HG03108 (cell line): ENCODE measurements around the gene RIMS1.
"Not testable (repeated sequence)": the region's sequence is repeated elsewhere in the genome, so short reads cannot be mapped to it uniquely, and the experiment has no call there.

Source experiments
- ATAC-seq: cut with Tn5 transposase; IDR thresholded peaks from one replicate; pipeline ENCODE4 v1.9.1; 2021; ENCODE audit warnings: moderate library complexity; ENCODE audit not compliant: unreplicated experiment

RIMS1 gene

DNA sequence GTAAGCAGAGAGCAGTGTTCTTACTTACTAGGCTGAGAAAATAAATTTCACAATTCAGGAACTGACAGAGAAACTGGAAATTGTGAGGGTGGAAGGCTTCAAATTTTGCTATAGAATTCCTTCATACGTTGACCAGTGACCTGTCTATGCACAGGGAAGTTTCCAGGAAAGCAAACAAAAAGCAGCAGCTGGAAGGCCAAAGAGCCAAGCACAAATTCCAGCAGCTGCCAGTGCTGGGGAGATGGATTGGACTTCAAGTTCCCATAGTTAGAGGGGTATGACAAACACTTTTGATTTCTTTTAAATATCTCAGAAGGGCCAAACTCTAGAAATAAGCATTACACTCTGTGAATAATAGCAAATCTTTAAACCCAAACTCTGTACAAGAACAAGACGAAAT, 436.4 kb downstream of the RIMS1 start:
- ATAC-seq, result no peak

DNA sequence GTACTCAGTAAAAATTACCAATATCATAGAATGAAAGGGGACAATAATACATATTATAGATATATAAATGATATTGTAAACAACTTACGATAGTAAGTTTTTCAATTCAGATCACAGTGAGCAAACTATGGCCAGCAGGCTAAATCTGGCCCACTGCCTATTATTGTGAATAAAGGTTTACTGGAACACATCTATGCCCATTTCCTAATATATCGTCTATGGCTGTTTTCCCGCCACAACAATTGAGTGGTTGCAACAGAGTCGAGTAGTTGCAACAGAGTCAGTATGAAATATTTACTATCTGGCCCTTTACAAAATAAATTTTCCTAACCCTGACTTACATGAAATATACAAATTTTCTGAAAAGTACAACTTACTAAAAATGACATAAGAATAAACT, 438.2 kb downstream of the RIMS1 start:
- no peak for ATAC-seq

DNA sequence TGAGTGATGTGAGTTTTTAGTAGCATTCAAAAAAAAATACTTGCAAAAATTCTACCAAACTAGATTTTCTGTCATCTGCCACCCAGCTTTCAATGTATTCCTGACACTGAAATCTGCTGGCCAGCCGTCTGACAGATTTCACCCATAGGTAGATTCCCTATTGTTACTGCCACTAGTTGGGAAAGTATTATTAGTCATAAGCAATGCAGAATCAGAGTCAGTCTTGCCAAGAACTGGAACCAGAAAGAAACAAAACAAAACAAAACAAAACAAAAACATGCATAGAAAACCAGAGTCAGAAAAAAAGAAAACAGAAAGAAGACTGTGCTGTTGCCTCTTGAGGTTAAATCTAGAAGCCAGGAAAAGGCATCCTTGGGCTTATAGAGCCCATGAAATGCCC, 442.4 kb downstream of the RIMS1 start:
- ATAC-seq, result no peak

DNA sequence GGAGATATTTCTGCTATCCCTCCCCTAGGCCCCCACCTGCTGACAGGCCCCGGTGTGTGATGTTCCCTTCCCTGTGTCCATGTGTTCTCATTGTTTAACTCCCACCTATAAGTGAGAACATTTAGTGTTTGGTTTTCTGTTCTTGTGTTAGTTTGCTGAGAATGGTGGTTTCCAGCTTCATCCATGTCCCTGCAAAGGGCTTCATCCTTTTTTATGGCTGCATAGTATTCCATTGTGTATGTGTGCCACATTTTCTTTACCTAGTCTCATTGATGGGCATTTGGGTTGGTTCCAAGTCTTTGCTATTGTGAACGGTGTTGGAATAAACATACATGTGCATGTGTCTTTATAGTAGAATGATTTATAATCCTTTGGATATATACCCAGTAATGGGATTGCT, 448.9 kb downstream of the RIMS1 start:
- ATAC-seq, result not testable (repeated sequence)

DNA sequence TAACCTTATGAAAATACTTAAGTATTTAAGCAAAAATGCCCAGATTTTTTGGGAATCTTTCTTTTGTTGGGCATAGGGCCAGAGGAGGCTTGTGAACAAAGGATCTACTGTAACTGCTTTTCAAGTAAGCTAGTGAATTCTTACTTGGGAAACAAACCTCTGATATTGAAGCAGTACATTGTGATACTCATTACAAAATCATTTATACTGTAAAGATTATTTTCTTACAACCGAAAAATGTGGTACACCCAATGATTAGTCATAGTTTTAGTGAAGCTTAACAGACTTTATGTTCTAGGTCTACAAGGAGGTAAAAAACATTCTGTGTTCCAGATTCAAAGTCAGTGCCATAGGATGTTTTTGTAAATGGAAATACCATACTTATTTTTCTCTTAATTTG, 462.6 kb downstream of the RIMS1 start:
- ATAC-seq, result no peak

DNA sequence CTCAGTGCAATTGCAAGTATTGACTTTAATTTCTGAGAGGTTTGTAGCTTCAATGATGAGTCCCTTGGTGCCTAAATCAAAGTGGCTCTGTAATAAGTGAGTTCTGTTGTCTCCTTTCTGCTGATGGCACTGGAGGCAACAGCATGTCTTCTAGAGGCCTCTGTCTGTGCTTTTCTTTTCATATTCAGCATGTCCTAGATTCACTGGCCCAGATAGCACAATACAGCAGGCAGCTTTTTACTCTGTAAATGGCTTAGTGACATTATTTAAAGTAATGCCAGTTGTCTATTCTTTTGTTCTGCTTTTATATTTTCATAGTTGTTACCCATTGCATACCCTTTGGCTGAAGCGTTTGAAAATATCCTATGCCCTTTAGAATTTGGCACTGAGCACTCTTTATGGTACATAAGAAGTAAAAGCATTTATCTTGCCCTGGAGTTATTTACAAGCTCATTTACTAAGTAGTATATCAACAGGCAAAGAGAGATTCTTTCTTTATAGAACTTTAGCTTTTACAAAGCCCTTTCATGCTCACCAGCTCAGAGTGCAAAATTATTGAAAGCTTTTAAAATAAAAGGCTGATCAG, 464.0 kb downstream of the RIMS1 start:
- no peak for ATAC-seq

DNA sequence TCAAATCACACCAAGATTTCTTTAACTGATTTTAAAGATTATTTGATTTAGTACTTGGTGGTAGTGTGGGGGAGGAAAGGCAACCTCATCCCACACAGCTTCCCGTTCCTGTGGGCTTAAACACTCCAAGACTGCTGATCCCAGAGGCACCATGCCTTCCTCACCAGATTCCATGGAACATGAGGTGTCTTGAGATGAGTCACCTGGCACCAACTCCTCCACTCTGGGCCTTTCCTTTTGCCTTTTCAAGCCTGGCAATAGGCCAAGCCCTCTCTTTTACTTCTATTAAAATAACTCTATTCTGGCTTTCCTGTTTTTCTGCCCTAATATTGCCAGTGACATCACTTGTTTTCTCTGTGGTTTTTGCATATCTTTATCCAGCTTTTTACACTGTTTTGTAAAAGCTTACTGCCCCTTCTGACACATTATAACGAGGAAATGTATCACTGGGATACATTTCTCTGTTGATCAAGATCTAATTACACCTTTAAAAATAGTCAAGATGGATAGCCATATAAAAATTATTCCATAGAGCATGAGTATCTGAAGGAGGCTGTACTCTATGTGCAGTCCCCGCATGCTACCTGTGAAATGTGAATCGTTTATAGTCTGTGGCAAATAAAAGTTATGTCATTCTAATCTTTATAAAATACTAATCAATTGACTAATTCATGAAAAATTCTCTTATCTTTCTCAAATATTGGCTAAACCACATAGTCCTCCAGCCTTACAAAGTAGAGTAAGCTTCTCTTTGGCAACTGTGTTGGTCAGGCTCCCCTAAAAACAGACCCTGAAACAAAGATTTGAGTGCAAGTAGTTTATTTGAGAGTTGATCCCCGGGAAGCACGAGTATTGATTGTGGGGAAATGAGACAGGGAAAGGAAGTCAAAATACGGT, 477.7 kb downstream of the RIMS1 start:
- no peak for ATAC-seq

DNA sequence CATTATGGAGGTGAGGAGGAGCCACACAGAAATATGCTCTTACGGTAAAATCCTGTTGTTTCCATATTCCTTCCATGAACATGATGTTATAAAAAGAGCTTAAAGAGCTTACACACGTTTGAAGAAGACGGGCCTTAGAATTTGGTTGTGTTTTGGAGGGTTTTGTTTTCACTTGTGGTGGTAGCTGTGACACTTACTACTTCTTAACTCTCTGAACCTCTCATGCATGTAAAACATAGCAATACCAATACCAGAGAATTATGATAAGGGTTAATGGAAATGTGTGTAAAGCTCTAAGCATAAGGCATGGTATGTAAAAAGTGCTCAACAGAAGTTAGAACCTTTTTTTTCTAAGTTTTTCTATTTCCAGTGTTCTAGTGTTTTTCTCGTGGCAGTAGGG, 479.4 kb downstream of the RIMS1 start:
- no peak for ATAC-seq

DNA sequence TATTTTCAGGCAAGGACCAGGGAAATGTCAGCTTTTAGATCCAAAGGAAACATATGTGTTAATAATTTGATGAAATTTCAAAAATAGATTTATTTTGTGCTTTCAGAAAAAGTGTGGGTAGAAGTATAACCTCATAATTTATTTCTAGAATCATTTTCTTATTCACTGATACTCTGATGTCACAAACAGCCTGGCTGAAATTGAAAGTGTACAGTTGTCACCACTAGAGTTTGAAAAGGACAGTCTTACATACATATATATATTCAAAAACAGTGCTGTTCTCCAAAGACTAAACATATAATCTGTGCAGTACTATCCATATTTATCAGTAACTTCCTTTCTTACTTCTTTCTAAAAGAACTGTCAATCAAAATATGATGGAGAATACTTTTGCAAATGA, 481.1 kb downstream of the RIMS1 start:
- no peak for ATAC-seq

DNA sequence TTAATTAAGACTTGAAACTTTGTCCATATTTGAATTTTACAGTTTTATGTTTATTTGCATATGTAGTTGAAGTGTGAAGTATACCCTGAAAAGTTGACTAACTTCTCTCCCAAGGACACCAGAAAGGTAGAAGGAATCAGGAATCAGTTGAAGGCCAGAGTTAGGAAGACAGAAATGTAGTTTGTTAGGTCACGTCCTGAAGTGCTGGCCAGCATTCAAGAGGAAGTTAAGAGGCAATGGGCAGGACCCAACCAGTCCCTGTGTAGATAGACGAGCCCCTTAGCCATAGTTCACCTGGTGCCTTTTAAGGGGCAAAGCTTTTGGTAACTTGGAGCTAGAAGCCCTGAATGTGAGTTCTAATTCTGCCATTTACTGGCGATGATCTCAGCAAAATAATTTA, 485.1 kb downstream of the RIMS1 start:
- no peak for ATAC-seq

DNA sequence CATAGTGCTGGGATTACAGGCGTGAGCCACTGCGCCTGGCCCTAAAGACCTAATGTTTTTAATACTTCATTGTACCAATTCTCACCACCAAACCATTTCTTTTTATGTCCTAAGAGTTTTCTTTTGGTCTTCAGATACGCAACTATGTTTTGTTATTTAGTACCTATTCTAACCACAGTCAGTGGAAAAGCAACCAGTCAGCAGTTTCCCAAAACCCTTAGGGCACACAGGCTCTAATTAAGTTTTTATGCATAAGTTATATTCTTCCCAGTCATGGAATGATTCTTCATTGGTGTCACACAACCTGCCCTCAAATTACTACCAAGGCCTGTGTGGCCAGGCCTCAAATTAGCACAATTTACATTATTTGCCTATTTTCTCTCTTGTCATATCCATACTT, 487.8 kb downstream of the RIMS1 start:
- no peak for ATAC-seq

DNA sequence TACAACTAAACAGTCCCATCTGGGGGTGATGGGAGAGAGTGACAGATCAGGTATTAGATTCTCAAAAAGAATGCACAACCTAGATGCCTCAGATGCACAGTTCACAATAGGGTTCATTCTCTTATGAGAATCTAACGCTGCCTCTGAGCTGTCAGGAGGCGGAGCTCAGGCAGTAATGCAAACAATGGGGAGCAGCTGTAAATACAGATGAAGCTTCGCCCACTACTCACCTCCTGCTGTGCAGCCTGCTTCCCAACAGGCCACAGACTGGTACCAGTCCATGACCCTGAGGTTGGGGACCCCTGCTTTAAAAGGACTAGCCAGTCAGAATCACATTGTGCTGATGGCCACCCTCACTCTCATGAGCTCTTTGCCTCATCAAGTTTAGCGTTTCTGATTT, 488.5 kb downstream of the RIMS1 start:
- ATAC-seq, result no peak

DNA sequence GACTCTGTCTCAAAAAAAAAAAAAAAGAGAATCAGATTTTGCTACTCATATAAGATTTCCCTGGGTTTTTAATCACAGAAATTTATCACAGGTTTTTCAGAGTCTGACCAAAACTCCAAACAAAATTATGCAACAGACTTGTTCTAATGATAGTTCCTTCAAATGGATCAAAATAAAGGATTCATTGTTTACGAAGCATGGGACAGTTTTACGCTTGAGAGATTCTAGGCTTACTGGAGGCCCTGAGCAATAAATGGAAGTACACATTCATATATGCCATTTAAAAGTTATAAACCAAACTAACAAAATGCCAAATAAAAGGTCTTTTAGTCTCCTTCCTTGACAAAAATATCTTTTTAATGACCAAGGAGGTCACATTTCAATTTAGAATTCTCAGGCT, 490.4 kb downstream of the RIMS1 start:
- no peak for ATAC-seq

DNA sequence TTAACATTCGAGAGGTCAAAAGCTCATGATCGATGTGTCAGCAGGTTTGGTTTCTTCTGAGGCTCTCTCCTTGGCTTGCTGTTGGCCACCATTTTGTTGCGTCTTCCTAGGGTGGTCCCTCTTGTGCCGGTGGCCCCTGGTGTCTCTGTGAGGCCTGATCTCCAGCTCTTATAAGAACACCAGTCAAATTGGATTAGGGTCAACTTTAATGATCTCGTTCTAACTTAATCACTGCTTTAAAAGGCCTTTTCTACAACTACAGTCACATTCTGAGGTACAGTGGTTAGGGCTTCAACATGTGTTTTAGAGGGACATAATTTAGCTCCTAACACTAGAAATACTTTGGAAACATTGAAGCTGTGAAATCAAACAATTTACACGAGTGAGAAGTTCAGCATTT, 494.7 kb downstream of the RIMS1 start:
- ATAC-seq, result no peak

DNA sequence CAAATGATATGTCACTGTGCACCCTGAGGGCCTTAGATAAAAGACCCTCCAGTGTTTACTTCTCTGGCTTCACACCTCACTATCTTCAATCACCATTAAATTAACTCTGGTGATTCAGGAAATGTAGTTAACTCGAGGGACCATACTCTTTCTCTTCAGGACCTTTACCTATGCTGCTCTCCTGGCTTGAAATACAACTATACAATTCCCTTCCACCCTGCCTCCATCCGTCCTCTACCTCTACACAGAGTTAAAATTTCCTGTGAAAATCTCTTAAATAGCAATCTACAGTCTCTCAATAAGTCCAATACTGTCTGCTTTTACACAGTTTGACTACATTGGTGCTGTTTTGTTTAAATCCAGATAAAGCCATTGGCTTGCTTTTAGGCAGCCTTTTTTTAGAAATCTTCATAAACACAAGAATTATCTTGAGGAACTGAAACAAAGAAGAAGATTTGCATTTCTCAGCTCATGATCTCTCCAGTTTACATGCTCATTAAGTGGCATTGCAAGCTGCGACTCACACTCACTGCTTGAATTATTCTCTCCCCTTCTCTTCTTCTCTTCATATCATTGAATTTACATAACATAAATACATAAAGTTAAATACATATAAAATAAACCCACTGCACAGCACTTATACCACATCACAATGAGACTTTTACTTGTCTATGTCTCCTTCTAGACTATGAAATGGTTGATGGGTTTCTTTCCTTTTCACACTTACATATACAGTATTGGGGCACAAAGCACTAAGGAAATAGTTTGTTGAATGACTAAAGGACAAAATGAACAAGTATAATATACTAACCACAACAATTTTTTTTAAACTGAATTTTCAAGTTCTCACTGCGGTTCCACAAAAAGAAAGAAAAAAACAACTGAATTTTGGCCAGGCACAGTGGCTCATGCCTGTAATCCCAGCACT, 496.5 kb downstream of the RIMS1 start:
- ATAC-seq, result peak; percentile 96

DNA sequence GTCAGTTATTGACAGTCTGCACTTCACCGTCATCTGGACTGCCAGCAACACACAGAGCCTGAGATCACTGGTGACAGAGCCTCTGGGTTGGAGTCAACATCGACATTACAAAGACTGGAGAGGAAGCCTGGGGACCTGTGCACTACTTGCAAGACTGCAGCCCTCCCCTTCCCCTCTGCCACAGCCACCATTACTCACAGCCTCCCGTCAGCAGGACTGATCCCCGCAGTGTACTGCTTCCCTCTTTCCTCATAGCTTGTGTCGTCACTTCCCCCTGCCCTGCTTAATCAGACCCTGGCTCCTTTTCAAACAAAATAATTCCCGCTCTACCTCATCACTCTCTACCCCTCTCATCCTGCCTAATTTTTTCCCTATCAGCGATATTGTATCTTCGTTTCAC, 500.0 kb downstream of the RIMS1 start:
- no peak for ATAC-seq

DNA sequence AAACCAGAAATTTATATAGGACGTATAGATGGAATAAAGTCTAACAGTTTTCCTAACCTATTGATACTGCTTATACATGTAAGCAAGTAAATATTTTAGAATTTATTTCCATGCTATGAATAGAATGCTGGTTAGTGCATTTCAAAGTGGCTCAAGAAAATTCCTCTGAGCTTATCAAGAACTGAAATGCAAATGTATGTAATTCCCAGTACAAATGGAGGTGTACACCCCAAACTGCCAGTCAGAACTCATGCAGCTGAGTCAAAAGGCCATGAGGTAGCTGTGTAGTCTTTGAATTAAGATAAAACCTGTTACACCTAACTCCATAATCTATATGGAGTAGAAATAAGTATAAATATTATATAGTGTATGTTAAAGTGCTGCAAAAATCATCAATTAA, 503.3 kb downstream of the RIMS1 start:
- ATAC-seq, result no peak

DNA sequence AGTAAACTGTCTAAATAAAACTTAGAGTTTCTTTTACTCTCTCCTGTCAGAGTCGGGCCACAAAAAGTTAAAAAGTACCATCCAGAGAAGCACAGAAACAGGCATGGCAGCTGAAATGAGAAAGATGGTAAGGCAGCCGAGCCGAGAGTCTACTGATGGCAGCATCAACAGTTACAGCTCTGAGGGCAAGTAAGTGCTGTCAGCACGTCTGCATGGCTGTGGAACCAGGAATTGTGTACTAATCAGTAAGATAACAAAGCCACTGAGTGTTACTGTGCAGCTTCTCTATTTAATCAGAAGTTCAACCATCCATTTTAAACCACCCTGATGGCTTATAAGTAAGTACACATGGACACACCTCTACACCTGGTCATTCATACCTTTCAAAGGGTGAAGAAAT, 504.2 kb downstream of the RIMS1 start:
- ATAC-seq, result no peak

DNA sequence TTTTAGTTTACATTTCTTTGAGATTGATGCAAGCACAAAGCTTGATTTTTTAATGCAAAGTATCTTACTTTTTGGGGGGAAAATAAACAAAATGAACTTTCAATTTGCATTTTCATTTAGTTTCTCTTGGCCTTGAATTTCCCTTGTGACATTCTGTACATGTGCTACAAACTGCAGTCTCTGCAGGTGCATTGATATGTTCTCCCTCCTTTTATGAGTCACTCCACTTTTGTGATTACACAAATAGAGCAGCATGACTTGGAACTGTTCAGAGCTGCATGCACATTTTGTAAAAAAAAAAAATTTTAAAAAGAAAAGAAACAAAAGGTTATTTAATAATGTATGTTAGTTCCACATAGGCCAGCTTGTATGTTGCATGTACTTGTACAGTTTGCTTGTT, 515.5 kb downstream of the RIMS1 start:
- ATAC-seq, result no peak

DNA sequence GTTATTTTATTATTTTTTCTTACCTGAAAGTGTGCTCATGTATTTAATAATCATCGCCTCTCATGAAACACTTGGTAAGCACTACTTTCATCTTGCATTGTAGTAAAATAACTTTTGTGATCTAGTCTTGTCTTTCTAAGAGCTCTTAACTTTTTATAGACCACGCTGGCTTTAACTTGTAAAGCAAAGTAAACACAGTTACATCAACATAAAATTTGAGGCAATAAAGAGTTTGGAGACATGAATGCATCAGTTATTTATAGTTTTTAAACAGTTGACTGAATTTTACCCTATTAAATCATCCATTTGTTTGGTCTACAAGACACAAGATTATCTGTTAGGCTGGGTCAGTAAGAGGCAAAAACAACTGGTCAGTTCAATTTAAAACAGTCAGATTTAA, 517.1 kb downstream of the RIMS1 start:
- no peak for ATAC-seq

DNA sequence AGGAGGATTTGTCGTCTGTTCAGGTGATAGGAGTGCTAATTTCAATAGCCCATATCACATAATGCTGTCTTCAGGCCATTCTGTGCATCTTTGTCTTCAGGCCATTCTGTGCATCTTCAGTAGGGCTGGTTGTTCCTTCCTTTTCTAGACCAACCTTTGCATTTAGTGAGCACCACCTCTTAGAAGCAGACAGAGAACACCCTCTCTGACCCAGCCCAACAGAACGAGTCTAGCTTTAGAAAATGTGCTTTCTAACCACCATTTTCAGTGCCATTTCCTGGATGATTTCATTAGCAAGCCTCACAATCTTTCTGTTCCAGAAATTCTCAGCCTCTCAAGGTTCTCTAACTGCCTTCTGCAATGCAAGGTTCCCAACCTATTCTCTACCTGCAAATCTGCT, 520.2 kb downstream of the RIMS1 start:
- ATAC-seq, result peak; percentile 64

DNA sequence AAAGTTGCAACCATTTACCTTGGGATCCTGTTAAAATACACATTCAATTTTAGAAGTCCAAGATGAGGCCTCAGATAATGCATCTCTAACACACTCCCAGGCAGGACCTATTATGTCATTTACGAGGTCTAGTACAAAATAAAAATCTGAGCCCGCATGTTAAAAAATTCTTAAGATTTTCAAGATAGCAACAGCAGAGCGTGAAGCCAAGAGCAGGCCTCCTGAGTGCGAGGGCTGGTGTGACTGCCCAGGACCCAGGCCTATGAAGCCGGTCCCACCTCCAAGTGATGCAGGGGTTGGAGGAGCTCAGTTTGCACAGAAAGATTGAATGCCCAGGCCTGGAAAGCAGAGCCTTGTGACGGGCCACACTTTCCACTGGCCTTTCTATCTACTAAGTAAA, 524.4 kb downstream of the RIMS1 start:
- ATAC-seq, result no peak
